HG03571 (cell line): ENCODE results near the gene EVI5L.
"Not testable (repeated sequence)": the region's sequence is repeated elsewhere in the genome, so short reads cannot be mapped to it uniquely, and the experiment has no call there.

Experiments used
- ATAC-seq: cut with Tn5 transposase; IDR thresholded peaks from one replicate; pipeline ENCODE4 v1.9.1; 2021; ENCODE audit not compliant: unreplicated experiment

EVI5L gene

GRCh38 chr19:7845390-7846154 is 15.6 kb downstream of the EVI5L start:
- no peak for ATAC-seq

GRCh38 chr19:7846155-7846646 is 16.2 kb downstream of the EVI5L start:
- ATAC-seq: no peak

GRCh38 chr19:7847664-7848063 is 17.6 kb downstream of the EVI5L start:
- ATAC-seq: no peak

GRCh38 chr19:7848779-7849457 is 18.9 kb downstream of the EVI5L start:
- ATAC-seq: no peak

GRCh38 chr19:7849631-7849999 is 19.6 kb downstream of the EVI5L start:
- no peak for ATAC-seq

GRCh38 chr19:7850000-7850813 is 20.2 kb downstream of the EVI5L start:
- ATAC-seq: no peak

- no peak for ATAC-seq
These were observed 21.1 kb downstream of the EVI5L start for GRCh38 chr19:7850945-7851622.

- ATAC-seq: no peak
These were observed 21.8 kb downstream of the EVI5L start for GRCh38 chr19:7851623-7852500.

- ATAC-seq: no peak
These were observed 23.1 kb downstream of the EVI5L start for GRCh38 chr19:7852851-7853769.

GRCh38 chr19:7853770-7854128 is 23.7 kb downstream of the EVI5L start:
- no peak for ATAC-seq

- no peak for ATAC-seq
These were observed 25.5 kb downstream of the EVI5L start for GRCh38 chr19:7855426-7856108.

- no peak for ATAC-seq
These were observed 26.1 kb downstream of the EVI5L start for GRCh38 chr19:7856109-7856591.

- ATAC-seq: no peak
These were observed 27.0 kb downstream of the EVI5L start for GRCh38 chr19:7856679-7857663.

- ATAC-seq: no peak
These were observed 27.7 kb downstream of the EVI5L start for GRCh38 chr19:7857727-7858108.

GRCh38 chr19:7858109-7858770 is 28.2 kb downstream of the EVI5L start:
- ATAC-seq: no peak

- ATAC-seq: not testable (repeated sequence)
These were observed 29.1 kb downstream of the EVI5L start for GRCh38 chr19:7859087-7859486.
